CD4-positive, CD25-positive, alpha-beta regulatory T cell (primary cell): ENCODE data around the gene AGAP1. TPM values are rescaled to one million over a fixed set of nuclear protein-coding genes. Genes with fewer than 3 reads are reported as not detected.

Experiments used
- ATAC-seq, 2 donors: fragments of 150-1000 bp; cut with Tn5 transposase; one replicate each; pipeline ENCODE4 v1.10.0; 2021; ENCODE audit warnings: low read depth in 2 of 2, moderate number of reproducible peaks in 2 of 2, moderate library complexity in 1 of 2
- DNase-seq, 3 donors: peaks; one replicate each; pipeline versions ENCODE4 v3.0.0 to v3.0.0-alpha.2; 2012 to 2022; ENCODE audit warnings: mixed read lengths in 1 of 3
- H3K27ac ChIP-seq: one replicate; pipeline ENCODE4 v1.7.0; 2013; ENCODE audit warnings: mild to moderate bottlenecking, low read length; ENCODE audit not compliant: insufficient read depth, poor library complexity, severe bottlenecking
- H3K27me3 ChIP-seq: one replicate; pipeline ENCODE4 v1.7.0; 2013; ENCODE audit warnings: low read length; ENCODE audit not compliant: control insufficient read depth, insufficient read depth
- H3K36me3 ChIP-seq: one replicate; pipeline ENCODE4 v1.7.0; 2013; ENCODE audit warnings: mild to moderate bottlenecking, low read length, moderate library complexity; ENCODE audit not compliant: control insufficient read depth, insufficient read depth
- H3K4me1 ChIP-seq: 2 replicates; pipeline ENCODE4 v1.7.0; 2013; ENCODE audit warnings: mild to moderate bottlenecking, low read length; ENCODE audit not compliant: insufficient read depth, control insufficient read depth, poor library complexity, severe bottlenecking
- H3K4me3 ChIP-seq: one replicate; pipeline ENCODE4 v1.7.0; 2013; ENCODE audit warnings: low read depth, mild to moderate bottlenecking, low read length, moderate library complexity
- H3K9me3 ChIP-seq, 2 experiments: 1 replicate in 1 of 2; 2 replicates in 1 of 2; pipeline ENCODE4 v1.7.0; 2013; ENCODE audit warnings: low read length in 2 of 2, mild to moderate bottlenecking in 1 of 2, moderate library complexity in 1 of 2; ENCODE audit not compliant: control insufficient read depth in 2 of 2
- H3K27ac Mint-ChIP-seq, 3 donors: one replicate each; pipeline ENCODE4 v1.8.0; 2020 to 2022; ENCODE audit warnings: mild to moderate bottlenecking in 3 of 3, mixed read lengths in 3 of 3, moderate library complexity in 2 of 3
- H3K27me3 Mint-ChIP-seq: one replicate; pipeline ENCODE4 v1.8.0; 2022; ENCODE audit warnings: mild to moderate bottlenecking, mixed read lengths
- H3K36me3 Mint-ChIP-seq: one replicate; pipeline ENCODE4 v1.8.0; 2020; ENCODE audit warnings: mixed read lengths
- H3K4me1 Mint-ChIP-seq, 4 donors: one replicate each; pipeline ENCODE4 v1.8.0; 2020 to 2022; ENCODE audit warnings: mixed read lengths in 4 of 4, mild to moderate bottlenecking in 1 of 4
- H3K4me3 Mint-ChIP-seq, 4 donors: one replicate each; pipeline ENCODE4 v1.8.0; 2020 to 2022; ENCODE audit warnings: mild to moderate bottlenecking in 4 of 4, mixed read lengths in 4 of 4, moderate library complexity in 3 of 4
- H3K9me3 Mint-ChIP-seq, 7 donors: one replicate each; pipeline ENCODE4 v1.8.0; 2020 to 2022; ENCODE audit warnings: mixed read lengths in 7 of 7, mild to moderate bottlenecking in 3 of 7, moderate library complexity in 2 of 7
- polyA plus RNA-seq, 4 donors: library from polyadenylated mRNA; unstranded; fragments of 300-500 nt; fragmentation: Illumina TruSeq; gene quantifications; one replicate each; pipeline ENCODE4 v1.2.3, GENCODE V29; 2021
- total RNA-seq: library from RNA; stranded (reverse); gene quantifications from one replicate; pipeline ENCODE4 v1.2.3, GENCODE V29; 2022

AGAP1 gene
- total and polyA plus RNA-seq, 5 donors from 2014 or later, result 0.99 TPM; not detected in 4

DNA sequence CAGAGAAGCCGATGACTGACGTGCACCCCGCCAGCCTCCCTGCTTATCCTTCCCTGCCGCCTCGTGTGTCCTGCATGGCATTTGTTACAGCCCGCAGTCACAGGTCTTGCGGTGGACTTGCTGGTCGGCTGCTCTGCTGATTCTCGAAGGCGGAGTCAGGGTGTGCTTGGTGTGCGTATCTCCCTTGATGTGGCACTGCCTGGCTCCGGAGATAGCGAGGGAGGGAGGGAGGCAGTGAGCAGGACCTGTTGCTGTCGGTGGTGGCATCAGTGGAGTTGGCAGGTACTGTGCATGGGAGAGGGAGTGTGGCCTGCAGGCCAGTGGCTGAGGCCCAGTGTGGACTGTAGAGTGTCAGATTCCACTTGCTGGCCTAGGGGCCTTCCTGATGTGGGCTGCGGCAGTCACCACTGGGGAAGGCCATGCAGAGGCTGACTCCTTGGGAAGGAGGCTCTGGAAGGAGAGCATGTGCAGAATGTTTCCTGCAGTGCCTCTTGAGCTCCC lies 198.9 kb downstream of the AGAP1 start:
- no peak for ATAC-seq
- no peaks in the 10 kb centered on the region for H3K4me1 ChIP-seq
- H3K27me3 ChIP-seq, result no peaks in the 10 kb centered on the region
- DNase-seq, result no peak
- H3K27ac ChIP-seq, result no peak overlapping the region
- Mint-ChIP-seq H3K4me3 (no peak overlapping the region), H3K9me3 (peaks cover 0 to 2% (median 0%) of the 10 kb centered on the region in 7 donors), H3K36me3 (no peaks in the 10 kb centered on the region), H3K27ac (no peak overlapping the region), H3K4me1 (no peaks in the 10 kb centered on the region), H3K27me3 (no peaks in the 10 kb centered on the region)
- H3K36me3 ChIP-seq, result no peaks in the 10 kb centered on the region
- H3K4me3 ChIP-seq, result no peak overlapping the region
- no peaks in the 10 kb centered on the region for H3K9me3 ChIP-seq

DNA sequence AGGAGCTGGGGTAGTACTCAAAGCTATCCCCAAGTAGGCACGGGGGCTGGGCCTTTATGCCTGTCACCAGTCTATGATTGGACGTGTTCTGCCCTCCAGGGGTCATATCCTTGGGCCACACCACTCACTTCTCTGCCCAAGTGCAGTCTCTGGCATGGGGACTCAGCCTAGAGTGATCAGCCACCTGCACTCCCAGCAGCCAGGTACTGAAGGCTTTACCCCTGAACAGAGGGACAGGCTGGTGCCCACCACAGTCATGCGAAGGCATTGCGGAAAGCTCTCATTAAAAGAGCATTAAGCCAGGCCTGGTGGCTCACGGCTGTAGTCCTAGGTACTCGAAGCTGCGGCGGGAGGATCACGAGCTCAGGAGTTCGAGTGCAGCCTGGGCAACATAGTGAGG lies 199.4 kb downstream of the AGAP1 start:
- Histone ChIP-seq H3K27ac (no peak overlapping the region), H3K4me3 (no peak overlapping the region), H3K27me3 (no peaks in the 10 kb centered on the region), H3K9me3 (no peaks in the 10 kb centered on the region), H3K36me3 (no peaks in the 10 kb centered on the region), H3K4me1 (no peaks in the 10 kb centered on the region)
- Mint-ChIP-seq H3K36me3 (no peaks in the 10 kb centered on the region), H3K4me1 (no peaks in the 10 kb centered on the region), H3K4me3 (no peak overlapping the region), H3K27me3 (no peaks in the 10 kb centered on the region), H3K27ac (no peak overlapping the region), H3K9me3 (peaks cover 0 to 2% (median 0%) of the 10 kb centered on the region in 7 donors)
- no peak for DNase-seq
- ATAC-seq, result no peak

DNA sequence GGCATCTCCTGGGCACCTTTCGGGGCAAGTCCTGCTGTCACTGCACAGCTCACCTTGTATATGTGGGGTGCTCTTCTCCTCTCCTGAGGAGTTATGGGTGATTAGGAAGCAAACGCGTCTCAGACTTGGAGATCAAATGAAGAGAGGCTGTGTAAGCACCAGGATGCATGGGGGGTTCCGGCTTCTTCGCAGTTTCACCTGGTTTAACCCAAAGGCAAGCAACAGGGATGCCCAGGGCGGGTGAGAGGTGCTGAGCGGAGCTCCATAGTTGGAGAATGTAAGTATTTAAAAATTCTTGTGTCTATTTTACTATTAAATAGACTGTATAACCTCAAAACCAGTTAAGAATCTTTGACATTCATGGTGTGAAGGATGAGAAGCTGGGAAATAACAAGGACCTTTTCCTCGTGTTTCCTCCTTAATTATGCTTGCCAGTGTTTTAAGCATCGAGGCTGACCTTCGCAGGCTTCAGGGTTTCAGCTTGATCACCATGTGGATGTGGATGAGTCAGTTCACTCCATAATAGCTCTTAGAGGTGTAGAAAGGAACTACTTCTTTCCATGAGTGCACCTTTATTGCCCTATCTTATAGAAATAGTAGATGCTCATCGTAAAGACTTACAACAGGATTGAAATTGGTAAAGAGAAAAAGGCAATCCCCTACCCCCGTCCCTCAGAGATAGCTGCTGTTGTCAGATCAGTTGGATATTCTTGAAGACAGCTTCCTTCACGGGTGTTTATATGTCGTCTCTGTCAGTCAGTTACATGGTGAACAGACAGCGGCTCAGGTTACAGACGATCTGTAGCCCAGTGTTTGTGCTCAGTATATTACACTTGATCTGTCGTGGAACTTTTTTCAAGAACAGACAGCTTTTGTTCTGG lies 201.1 kb downstream of the AGAP1 start:
- no peak overlapping the region for H3K27ac ChIP-seq
- Mint-ChIP-seq H3K27me3 (no peaks in the 10 kb centered on the region), H3K36me3 (no peaks in the 10 kb centered on the region), H3K9me3 (peaks cover 0 to 1% (median 0%) of the 10 kb centered on the region in 7 donors), H3K4me3 (no peak overlapping the region), H3K27ac (no peak overlapping the region), H3K4me1 (no peaks in the 10 kb centered on the region)
- no peak overlapping the region for H3K4me3 ChIP-seq
- no peak for DNase-seq
- H3K4me1 ChIP-seq, result no peaks in the 10 kb centered on the region
- no peaks in the 10 kb centered on the region for H3K9me3 ChIP-seq
- ATAC-seq, result no peak
- no peaks in the 10 kb centered on the region for H3K27me3 ChIP-seq
- H3K36me3 ChIP-seq, result no peaks in the 10 kb centered on the region

DNA sequence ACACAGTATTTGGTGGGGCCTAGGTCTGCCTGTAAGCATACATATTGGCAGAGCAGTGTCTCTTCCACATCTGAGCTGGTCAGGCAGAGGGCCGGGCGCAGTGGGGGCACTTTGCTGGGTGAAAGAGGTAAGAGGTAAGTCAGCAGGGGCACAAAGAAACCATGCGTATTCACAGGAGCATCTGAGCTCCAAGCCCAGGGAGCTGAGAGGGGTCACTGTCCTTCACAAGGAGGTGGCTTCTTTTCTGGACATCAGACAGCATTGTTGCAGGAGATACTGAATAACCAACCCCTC lies 201.7 kb downstream of the AGAP1 start:
- no peaks in the 10 kb centered on the region for H3K4me1 ChIP-seq
- Mint-ChIP-seq H3K27ac (no peak overlapping the region), H3K36me3 (no peaks in the 10 kb centered on the region), H3K4me1 (no peaks in the 10 kb centered on the region), H3K27me3 (no peaks in the 10 kb centered on the region), H3K9me3 (peaks cover 0 to 1% (median 0%) of the 10 kb centered on the region in 7 donors), H3K4me3 (no peak overlapping the region)
- DNase-seq, result no peak
- no peaks in the 10 kb centered on the region for H3K36me3 ChIP-seq
- no peaks in the 10 kb centered on the region for H3K27me3 ChIP-seq
- H3K27ac ChIP-seq, result no peak overlapping the region
- no peak overlapping the region for H3K4me3 ChIP-seq
- no peak for ATAC-seq
- H3K9me3 ChIP-seq, result no peaks in the 10 kb centered on the region

DNA sequence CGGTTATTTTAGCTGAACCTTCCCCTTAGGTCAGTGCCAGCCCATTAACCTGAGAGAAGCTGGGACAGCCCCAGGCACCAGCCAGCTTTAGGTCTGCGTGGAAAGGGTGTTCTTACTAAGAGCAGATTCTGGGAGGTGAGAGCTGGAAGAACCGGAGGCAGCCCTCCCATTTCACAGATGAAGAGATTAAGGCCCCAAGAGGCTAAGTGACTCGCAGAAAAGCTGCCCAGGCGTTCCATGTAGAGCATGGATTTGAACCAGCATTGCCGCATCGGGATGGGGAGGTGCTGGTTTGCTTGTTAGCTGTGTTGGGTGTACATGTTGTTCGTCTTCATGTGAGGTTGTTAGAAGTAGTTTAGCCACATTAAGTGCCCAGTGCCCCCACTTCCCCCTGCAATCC lies 203.2 kb downstream of the AGAP1 start:
- no peak overlapping the region for H3K27ac Mint-ChIP-seq
- H3K4me1 Mint-ChIP-seq, result no peaks in the 10 kb centered on the region
- H3K27me3 ChIP-seq, result no peaks in the 10 kb centered on the region
- no peak overlapping the region for H3K4me3 ChIP-seq
- no peaks in the 10 kb centered on the region for H3K36me3 Mint-ChIP-seq
- H3K27me3 Mint-ChIP-seq, result no peaks in the 10 kb centered on the region
- ATAC-seq, result no peak
- H3K4me1 ChIP-seq, result no peaks in the 10 kb centered on the region
- H3K36me3 ChIP-seq, result no peaks in the 10 kb centered on the region
- no peaks in the 10 kb centered on the region for H3K9me3 ChIP-seq
- H3K4me3 Mint-ChIP-seq, result no peak overlapping the region
- no peak for DNase-seq
- H3K27ac ChIP-seq, result no peak overlapping the region
- H3K9me3 Mint-ChIP-seq, result peaks cover 0 to 1% (median 0%) of the 10 kb centered on the region in 7 donors

DNA sequence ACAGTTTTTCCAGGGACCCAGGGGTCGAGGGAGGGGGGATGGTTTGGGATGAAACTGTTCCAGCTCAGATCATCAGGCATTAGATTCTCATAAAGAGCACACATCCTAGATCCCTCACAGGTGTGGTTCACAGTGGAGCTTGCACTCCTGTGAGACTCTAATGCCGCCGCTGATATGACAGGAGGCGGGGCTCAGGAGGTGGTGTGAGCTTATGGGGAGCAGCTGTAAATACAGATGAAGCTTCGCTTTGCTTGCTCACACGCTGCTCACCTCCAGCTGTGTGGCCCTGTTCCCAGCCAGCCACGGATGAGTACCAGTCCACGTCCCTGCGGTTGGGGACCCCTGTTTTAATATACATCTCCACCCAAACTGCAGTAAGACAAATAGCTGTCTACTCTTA lies 204.2 kb downstream of the AGAP1 start:
- Histone ChIP-seq H3K27ac (no peak overlapping the region), H3K36me3 (no peaks in the 10 kb centered on the region), H3K27me3 (no peaks in the 10 kb centered on the region), H3K9me3 (no peaks in the 10 kb centered on the region), H3K4me3 (no peak overlapping the region), H3K4me1 (no peaks in the 10 kb centered on the region)
- Mint-ChIP-seq H3K36me3 (no peaks in the 10 kb centered on the region), H3K4me3 (no peak overlapping the region), H3K4me1 (no peaks in the 10 kb centered on the region), H3K9me3 (peaks cover 0 to 1% (median 0%) of the 10 kb centered on the region in 7 donors), H3K27ac (no peak overlapping the region), H3K27me3 (no peaks in the 10 kb centered on the region)
- DNase-seq, result no peak
- ATAC-seq, result no peak

DNA sequence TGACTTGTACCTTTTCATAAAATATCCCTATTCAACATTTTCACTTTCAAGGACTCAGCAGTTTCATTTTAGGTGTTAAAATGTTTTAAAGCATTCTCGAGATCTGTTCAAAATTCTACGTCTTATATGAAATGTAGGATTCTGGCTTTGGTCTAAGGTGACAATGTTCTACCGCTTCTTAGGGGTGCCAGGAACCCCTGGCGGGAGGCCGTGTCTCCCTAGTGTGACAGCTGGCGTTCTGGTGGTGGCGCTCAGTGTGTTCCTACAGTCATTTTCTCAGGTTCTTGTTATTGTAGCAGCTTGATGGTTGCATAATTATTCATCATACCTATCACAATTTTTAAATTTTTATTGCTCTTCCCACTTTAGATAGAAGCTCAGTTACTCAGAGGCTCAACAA lies 204.6 kb downstream of the AGAP1 start:
- H3K36me3 Mint-ChIP-seq, result no peaks in the 10 kb centered on the region
- Histone ChIP-seq H3K27ac (no peak overlapping the region), H3K4me3 (no peak overlapping the region), H3K36me3 (no peaks in the 10 kb centered on the region), H3K27me3 (no peaks in the 10 kb centered on the region), H3K9me3 (no peaks in the 10 kb centered on the region), H3K4me1 (no peaks in the 10 kb centered on the region)
- H3K27ac Mint-ChIP-seq, result peak overlapping the region in 1 of 3 donors; percentile 71
- H3K27me3 Mint-ChIP-seq, result no peaks in the 10 kb centered on the region
- no peak overlapping the region for H3K4me3 Mint-ChIP-seq
- DNase-seq, result no peak
- no peak for ATAC-seq
- H3K4me1 Mint-ChIP-seq, result no peaks in the 10 kb centered on the region
- H3K9me3 Mint-ChIP-seq, result peaks cover 0 to 1% (median 0%) of the 10 kb centered on the region in 7 donors

DNA sequence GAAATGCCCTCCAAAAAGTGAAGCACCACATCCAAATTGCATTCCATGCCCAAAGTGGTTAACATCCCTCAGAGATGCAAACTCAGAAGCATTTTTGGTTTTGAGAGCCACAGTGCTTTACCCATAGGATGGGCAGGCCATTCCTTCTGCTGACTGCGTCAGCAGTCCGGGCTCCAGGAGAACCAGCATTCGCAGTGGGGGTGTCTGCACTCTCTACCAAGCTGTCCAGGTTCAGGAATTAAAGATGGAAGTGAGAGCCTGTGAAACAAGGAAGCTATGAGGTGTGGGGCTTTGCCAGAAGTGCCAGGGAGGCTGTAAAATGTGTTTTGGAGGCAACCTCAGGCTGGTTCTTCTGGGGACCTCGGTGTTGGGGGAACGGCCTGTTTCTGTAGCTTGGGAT lies 205.7 kb downstream of the AGAP1 start:
- Histone ChIP-seq H3K27me3 (no peaks in the 10 kb centered on the region), H3K27ac (no peak overlapping the region), H3K36me3 (no peaks in the 10 kb centered on the region), H3K4me3 (no peak overlapping the region), H3K9me3 (no peaks in the 10 kb centered on the region), H3K4me1 (no peaks in the 10 kb centered on the region)
- Mint-ChIP-seq H3K36me3 (no peaks in the 10 kb centered on the region), H3K4me3 (no peak overlapping the region), H3K9me3 (peaks cover 0 to 1% (median 0%) of the 10 kb centered on the region in 7 donors), H3K27ac (no peak overlapping the region), H3K4me1 (peaks cover 0 to 2% (median 0%) of the 10 kb centered on the region in 4 donors), H3K27me3 (no peaks in the 10 kb centered on the region)
- ATAC-seq (no peak), DNase-seq (no peak)
